Tibial nerve (tissue), 3 donors: Measurements from ENCODE around the gene PHF20.

Experiments
- CTCF ChIP-seq, 5 experiments: fragments of 200-600 bp in 3 of 5; fragments of 450-650 bp in 2 of 5; sonication (generic) in 3 of 5; IDR thresholded peaks; one replicate each; pipeline ENCODE4 v1.5.1; 2016 to 2019; ENCODE audit warnings: antibody characterized with exemption in 5 of 5, mild to moderate bottlenecking in 3 of 5, moderate library complexity in 2 of 5
- POLR2A ChIP-seq, 2 donors: fragments of 450-650 bp; IDR thresholded peaks; one replicate each; pipeline ENCODE4 v1.6.1; 2017; ENCODE audit warnings: antibody characterized with exemption in 2 of 2, mild to moderate bottlenecking in 2 of 2, moderate library complexity in 2 of 2

- no peak for TF ChIP-seq CTCF (IDR thresholded peaks at IDR 0.05)
- TF ChIP-seq POLR2A (IDR thresholded peaks at IDR 0.05) = no peak
Observed at GRCh38 chr20:35757098-35757705, 14.6 kb upstream of the PHF20 start.
